Immature natural killer cell (primary cell): Measurements from ENCODE around the gene ADAT1. TPM values are rescaled to one million over a fixed set of nuclear protein-coding genes. Genes with fewer than 3 reads are reported as not detected.
A peak's percentile ranks its signal among the peaks of the same experiment; 100 is the strongest.

Experiments
- DNase-seq, 3 donors: peaks; one replicate each; pipeline ENCODE4 v3.0.0; 2022; ENCODE audit warnings: mixed read lengths in 1 of 3
- H3K27ac Mint-ChIP-seq, 6 donors: one replicate each; pipeline ENCODE4 v1.8.0; 2020; ENCODE audit warnings: mixed read lengths in 6 of 6, mild to moderate bottlenecking in 5 of 6, inconsistent platforms in 4 of 6, moderate library complexity in 3 of 6
- H3K27me3 Mint-ChIP-seq, 3 donors: one replicate each; pipeline ENCODE4 v1.8.0; 2020 to 2021; ENCODE audit warnings: low read depth in 3 of 3, mild to moderate bottlenecking in 3 of 3, mixed read lengths in 3 of 3, moderate library complexity in 3 of 3, inconsistent platforms in 1 of 3
- H3K36me3 Mint-ChIP-seq, 3 donors: one replicate each; pipeline ENCODE4 v1.8.0; 2020; ENCODE audit warnings: mixed read lengths in 3 of 3, inconsistent platforms in 2 of 3, mild to moderate bottlenecking in 2 of 3
- H3K4me1 Mint-ChIP-seq, 2 donors: one replicate each; pipeline ENCODE4 v1.8.0; 2020; ENCODE audit warnings: inconsistent platforms in 2 of 2, mild to moderate bottlenecking in 2 of 2, mixed read lengths in 2 of 2, moderate library complexity in 1 of 2
- H3K4me3 Mint-ChIP-seq, 5 donors: one replicate each; pipeline ENCODE4 v1.8.0; 2020; ENCODE audit warnings: mild to moderate bottlenecking in 5 of 5, mixed read lengths in 5 of 5, inconsistent platforms in 3 of 5, moderate library complexity in 3 of 5
- H3K9me3 Mint-ChIP-seq, 6 donors: one replicate each; pipeline ENCODE4 v1.8.0; 2020; ENCODE audit warnings: mild to moderate bottlenecking in 6 of 6, mixed read lengths in 6 of 6, inconsistent platforms in 4 of 6, moderate library complexity in 3 of 6
- polyA plus RNA-seq, 3 donors: library from polyadenylated mRNA; unstranded; fragments of 300-500 nt; fragmentation: Illumina TruSeq; gene quantifications; one replicate each; pipeline ENCODE4 v1.2.3, GENCODE V29; 2021

ADAT1 gene
- polyA plus RNA-seq, result 10 to 100 TPM; 19.5 to 37.1 (median 34.9) TPM

DNA sequence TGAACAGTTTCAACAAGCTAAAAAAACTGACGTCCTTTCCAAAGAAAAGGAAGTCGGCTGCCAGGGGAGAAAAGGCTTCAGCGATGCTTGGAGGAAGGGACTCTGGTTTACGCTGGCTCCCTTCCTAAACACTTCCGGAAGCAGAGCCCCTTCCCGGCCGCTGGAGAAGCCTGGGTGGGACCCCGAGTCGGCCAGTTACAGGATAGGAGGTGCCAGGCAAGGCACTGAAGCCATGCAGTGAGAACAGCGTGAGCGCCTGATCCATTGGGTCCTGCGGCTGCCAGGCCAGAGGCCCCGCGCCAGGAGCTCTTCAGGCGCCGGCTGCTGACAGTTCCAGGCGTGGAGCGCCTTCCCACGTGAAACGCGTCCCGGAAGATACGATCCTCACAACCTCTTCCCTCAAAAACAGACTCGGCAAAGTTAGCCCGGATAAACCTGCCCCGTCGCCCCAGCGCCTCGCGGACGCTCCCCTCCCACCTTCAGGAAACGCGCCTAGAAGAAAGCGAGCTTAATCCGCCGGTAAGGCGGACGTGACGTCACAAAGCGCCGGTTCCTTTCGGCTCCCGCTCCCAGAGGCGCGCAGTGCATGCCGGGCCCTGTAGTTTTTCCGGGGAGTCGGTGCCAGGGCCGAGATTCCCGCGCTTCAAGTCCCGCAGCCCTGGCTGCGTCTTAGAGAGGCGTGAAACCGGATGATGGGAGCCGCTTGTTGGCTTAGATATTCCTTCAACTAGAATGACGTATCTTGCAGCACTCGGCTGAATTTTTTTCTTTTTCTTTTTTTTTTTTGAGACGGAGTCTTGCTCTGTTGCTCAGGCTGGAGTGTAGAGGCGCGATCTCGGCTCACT, at the start of gene ADAT1:
ADAT1 (minus strand) TSS at position 521 of the 845 bp plus-strand sequence. CDS start 2,482 bp downstream, outside the sequence.
- Mint-ChIP-seq H3K9me3 (no peaks in the 10 kb centered on the region), H3K4me1 (peaks cover 44 to 57% of the 10 kb centered on the region in 2 donors)
- DNase-seq, result peak; percentile 95 to 96 (median 95)

DNA sequence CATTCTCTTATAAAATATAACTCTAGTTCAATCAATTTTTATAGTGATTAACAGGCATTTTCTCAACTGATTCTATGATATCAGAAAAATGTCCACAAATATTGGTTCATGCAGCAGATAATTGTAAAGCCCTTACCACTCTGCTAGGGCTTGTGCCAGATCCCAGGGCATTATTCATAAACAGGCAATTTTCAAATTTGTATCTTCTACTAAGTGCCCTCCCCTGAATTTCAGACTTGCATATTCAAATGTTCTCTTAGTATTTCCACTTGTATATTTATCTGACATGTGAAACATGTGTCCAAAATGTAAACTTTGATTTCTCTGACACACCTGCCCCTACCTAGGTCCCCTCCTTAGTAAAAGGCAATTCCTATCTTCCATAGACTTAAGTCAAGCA, 44.4 kb upstream of the ADAT1 start:
- Mint-ChIP-seq H3K36me3 (no peaks in the 10 kb centered on the region), H3K27me3 (peaks cover 0 to 3% (median 0%) of the 10 kb centered on the region in 3 donors), H3K9me3 (no peaks in the 10 kb centered on the region), H3K4me3 (no peak overlapping the region), H3K27ac (peak overlapping the region in 1 of 6 donors; percentile 1), H3K4me1 (no peaks in the 10 kb centered on the region)
- DNase-seq, result no peak

More for the DNA sequence above, at the start of gene ADAT1:
- Mint-ChIP-seq H3K27me3 (peaks cover 7 to 16% (median 15%) of the 10 kb centered on the region in 3 donors), H3K4me3 (peak within 1 kb of the TSS; percentile 98 to 99 (median 99)), H3K36me3 (peaks cover 9 to 30% (median 14%) of the 10 kb centered on the region in 3 donors), H3K27ac (peak within 1 kb of the TSS; percentile 91 to 99 (median 98))

- peak overlapping the region in 2 of 6 donors; percentile 18 to 29 for H3K27ac Mint-ChIP-seq
- H3K4me1 Mint-ChIP-seq, result peaks cover 9 to 14% of the 10 kb centered on the region in 2 donors
- H3K4me3 Mint-ChIP-seq, result no peak overlapping the region
- H3K36me3 Mint-ChIP-seq, result peaks cover 8 to 22% (median 14%) of the 10 kb centered on the region in 3 donors
- DNase-seq, result no peak
- no peaks in the 10 kb centered on the region for H3K27me3 Mint-ChIP-seq
- no peaks in the 10 kb centered on the region for H3K9me3 Mint-ChIP-seq
Measured at GRCh38 chr16:75660726-75661302, 37.7 kb upstream of the ADAT1 start.

GRCh38 chr16:75660321-75660720, 37.2 kb upstream of the ADAT1 start:
- Mint-ChIP-seq H3K36me3 (peaks cover 9 to 25% (median 16%) of the 10 kb centered on the region in 3 donors), H3K27ac (peak overlapping the region in 3 of 6 donors; percentile 12 to 53 (median 43)), H3K9me3 (no peaks in the 10 kb centered on the region)

GRCh38 chr16:75658175-75658574, 35.1 kb upstream of the ADAT1 start:
- no peak for DNase-seq
- peaks cover 22 to 37% of the 10 kb centered on the region in 2 donors for H3K4me1 Mint-ChIP-seq
- H3K9me3 Mint-ChIP-seq, result no peaks in the 10 kb centered on the region
- no peak overlapping the region for H3K4me3 Mint-ChIP-seq
- peaks cover 15 to 34% (median 22%) of the 10 kb centered on the region in 3 donors for H3K36me3 Mint-ChIP-seq
- no peaks in the 10 kb centered on the region for H3K27me3 Mint-ChIP-seq
- peak overlapping the region in 1 of 6 donors; percentile 26 for H3K27ac Mint-ChIP-seq

More at GRCh38 chr16:75660321-75660720, 37.2 kb upstream of the ADAT1 start:
- no peaks in the 10 kb centered on the region for H3K27me3 Mint-ChIP-seq
- DNase-seq, result no peak
- H3K4me3 Mint-ChIP-seq, result no peak overlapping the region
- peaks cover 9 to 18% of the 10 kb centered on the region in 2 donors for H3K4me1 Mint-ChIP-seq

DNA sequence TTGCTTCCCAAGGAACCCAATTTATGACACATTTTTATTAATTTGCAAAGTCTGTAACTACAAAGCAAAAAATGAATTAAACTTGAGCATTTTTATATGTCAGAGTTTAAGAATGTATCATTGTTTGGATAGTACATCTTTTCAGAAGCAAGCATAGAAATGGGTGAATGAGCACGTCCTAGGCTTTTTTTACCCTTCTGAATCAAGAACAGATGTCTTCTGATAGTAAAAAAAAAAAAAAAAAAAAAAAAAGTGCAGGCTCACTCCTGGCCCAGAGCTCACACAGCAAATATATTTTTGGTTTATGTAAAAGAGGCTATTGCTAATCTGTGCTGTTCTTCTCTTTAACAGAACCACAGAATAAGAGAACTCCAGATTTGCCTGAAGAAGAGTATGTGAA, 30.8 kb upstream of the ADAT1 start:
- peaks cover 3 to 4% (median 3%) of the 10 kb centered on the region in 3 donors for H3K27me3 Mint-ChIP-seq
- peaks cover 51 to 77% of the 10 kb centered on the region in 2 donors for H3K4me1 Mint-ChIP-seq
- peak overlapping the region in 3 of 6 donors; percentile 36 to 61 (median 57) for H3K27ac Mint-ChIP-seq
- no peak for DNase-seq
- peaks cover 15 to 30% (median 22%) of the 10 kb centered on the region in 3 donors for H3K36me3 Mint-ChIP-seq
- no peaks in the 10 kb centered on the region for H3K9me3 Mint-ChIP-seq
- peak overlapping the region in 1 of 5 donors; percentile 69 for H3K4me3 Mint-ChIP-seq

DNA sequence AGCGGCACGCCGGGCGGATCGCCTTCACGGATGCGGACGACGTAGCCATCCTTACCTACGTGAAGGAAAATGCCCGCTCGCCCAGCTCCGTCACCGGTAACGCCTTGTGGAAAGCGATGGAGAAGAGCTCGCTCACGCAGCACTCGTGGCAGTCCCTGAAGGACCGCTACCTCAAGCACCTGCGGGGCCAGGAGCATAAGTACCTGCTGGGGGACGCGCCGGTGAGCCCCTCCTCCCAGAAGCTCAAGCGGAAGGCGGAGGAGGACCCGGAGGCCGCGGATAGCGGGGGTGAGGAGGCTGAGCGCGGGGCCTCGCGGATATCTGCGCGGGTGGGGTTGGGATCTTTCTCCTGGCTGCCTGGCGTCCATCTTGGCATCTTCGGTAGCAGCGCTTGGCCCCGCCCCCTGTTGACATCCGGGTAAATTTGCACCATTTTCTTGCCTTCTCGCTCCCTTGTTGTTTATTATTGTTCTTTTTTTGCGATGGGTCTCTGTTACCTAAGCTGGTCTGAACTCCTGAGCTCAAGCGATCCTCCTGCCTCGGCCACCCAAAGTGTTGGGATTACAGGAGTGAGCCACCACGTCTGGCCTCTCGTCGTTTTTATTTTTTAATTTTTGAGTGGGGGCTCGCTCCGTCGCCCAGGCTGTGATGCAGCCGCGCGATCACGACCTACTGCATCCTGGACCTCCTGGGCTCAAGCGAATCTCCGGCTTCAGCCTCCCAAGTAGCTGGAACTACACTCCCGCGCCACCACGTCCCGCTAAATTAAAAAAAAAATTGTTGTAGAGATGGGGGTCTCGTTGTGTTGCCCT, 25.4 kb upstream of the ADAT1 start:
- H3K4me1 Mint-ChIP-seq, result peaks cover 67 to 76% of the 10 kb centered on the region in 2 donors
- H3K4me3 Mint-ChIP-seq, result peak overlapping the region; percentile 95 to 100 (median 99)
- no peaks in the 10 kb centered on the region for H3K9me3 Mint-ChIP-seq
- DNase-seq, result peak; percentile 82 to 84 (median 83)
- H3K27ac Mint-ChIP-seq, result peak overlapping the region; percentile 96 to 99 (median 98)
- peaks cover 7 to 16% (median 14%) of the 10 kb centered on the region in 3 donors for H3K27me3 Mint-ChIP-seq
- H3K36me3 Mint-ChIP-seq, result peaks cover 6 to 9% (median 8%) of the 10 kb centered on the region in 3 donors

GRCh38 chr16:75647492-75648264, 24.6 kb upstream of the ADAT1 start, which contains the start of the genes KARS1 and TERF2IP:
KARS1 (minus strand) TSS chr16:75647665; CDS start chr16:75647639, 26 bp downstream.
TERF2IP (plus strand) TSS chr16:75647773; CDS start chr16:75647883, 110 bp downstream.
- H3K27ac Mint-ChIP-seq, result peak within 1 kb of the TSS; percentile 96 to 99 (median 98)
- H3K36me3 Mint-ChIP-seq, result peaks cover 6 to 9% (median 8%) of the 10 kb centered on the region in 3 donors
- H3K4me1 Mint-ChIP-seq, result peaks cover 62 to 76% of the 10 kb centered on the region in 2 donors

GRCh38 chr16:75647112-75647491, 24.0 kb upstream of the ADAT1 start:
- Mint-ChIP-seq H3K4me1 (peaks cover 61 to 76% of the 10 kb centered on the region in 2 donors), H3K9me3 (no peaks in the 10 kb centered on the region), H3K36me3 (peaks cover 6 to 9% (median 8%) of the 10 kb centered on the region in 3 donors)

More at GRCh38 chr16:75647492-75648264, 24.6 kb upstream of the ADAT1 start, which contains the start of the genes KARS1 and TERF2IP:
- no peaks in the 10 kb centered on the region for H3K9me3 Mint-ChIP-seq
- peak within 1 kb of the TSS; percentile 98 to 100 (median 99) for H3K4me3 Mint-ChIP-seq
- DNase-seq, result peak; percentile 95 to 96 (median 95)
- H3K27me3 Mint-ChIP-seq, result peaks cover 7 to 16% (median 14%) of the 10 kb centered on the region in 3 donors

DNA sequence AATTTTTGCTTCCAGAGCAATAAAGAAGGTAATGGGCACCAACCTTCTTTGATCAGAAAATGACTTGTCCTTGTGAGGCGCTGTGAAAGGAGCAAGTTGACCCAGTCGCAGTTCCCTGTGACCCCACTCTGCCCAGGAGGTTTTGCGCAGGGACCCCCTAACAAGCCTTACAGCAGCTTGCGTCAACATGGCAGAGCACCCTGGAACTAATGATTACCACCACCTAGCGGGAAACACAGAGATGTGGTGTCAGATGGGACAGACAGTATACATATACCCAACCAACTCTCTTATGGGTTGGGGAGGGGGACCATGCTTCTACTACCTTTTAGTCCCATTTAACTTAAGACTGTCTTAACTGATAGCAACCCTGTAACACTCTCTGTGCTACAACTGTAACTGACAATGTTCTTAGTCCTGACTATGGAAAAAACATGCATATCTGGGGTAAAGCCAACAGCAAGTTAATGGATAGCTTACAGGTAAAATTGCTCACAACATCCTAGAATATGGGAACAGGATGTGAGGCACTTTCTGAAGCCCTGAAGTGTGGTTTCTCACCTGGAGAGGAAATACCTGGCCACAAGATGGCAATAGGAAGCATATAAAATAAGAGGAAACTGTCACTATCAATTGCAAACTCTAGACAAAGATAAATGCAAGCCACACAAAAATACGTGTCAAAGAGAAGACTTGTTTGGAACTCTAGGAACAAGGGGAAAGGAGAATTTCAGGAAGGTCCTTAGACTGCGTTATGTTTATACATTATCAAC, 21.3 kb upstream of the ADAT1 start:
- DNase-seq, result no peak

More at GRCh38 chr16:75647112-75647491, 24.0 kb upstream of the ADAT1 start:
- DNase-seq, result no peak
- Mint-ChIP-seq H3K27ac (peak overlapping the region; percentile 94 to 99 (median 97)), H3K4me3 (peak overlapping the region; percentile 98 to 99 (median 99)), H3K27me3 (peaks cover 7 to 16% (median 14%) of the 10 kb centered on the region in 3 donors)

DNA sequence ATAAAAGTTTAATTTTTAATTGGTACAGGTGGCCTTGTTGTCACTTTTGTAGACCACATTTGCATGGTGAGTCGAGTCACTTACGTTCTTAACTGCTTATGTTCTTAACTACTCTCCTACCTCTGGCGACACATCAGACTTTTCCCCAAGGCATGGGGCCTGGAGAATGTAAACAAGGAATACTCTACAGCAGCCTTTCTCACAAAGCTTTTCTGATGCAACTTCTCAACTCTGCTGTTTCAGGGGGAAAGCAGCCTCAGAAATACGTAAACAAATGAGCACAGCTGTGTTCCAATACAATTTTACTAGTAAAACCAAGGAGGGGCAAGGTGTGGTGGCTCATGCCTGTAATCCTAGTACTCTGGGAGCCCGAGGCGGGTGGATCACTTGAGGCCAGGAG, 17.5 kb upstream of the ADAT1 start:
- Mint-ChIP-seq H3K27me3 (no peaks in the 10 kb centered on the region), H3K27ac (peak overlapping the region in 1 of 6 donors; percentile 67), H3K36me3 (peaks cover 33 to 54% (median 34%) of the 10 kb centered on the region in 3 donors), H3K4me1 (peaks cover 19 to 55% of the 10 kb centered on the region in 2 donors), H3K4me3 (no peak overlapping the region), H3K9me3 (no peaks in the 10 kb centered on the region)
- no peak for DNase-seq

More for the DNA sequence above, 21.3 kb upstream of the ADAT1 start:
- Mint-ChIP-seq H3K9me3 (no peaks in the 10 kb centered on the region), H3K4me3 (peak overlapping the region; percentile 22 to 72 (median 59)), H3K27me3 (peaks cover 4 to 14% (median 10%) of the 10 kb centered on the region in 3 donors), H3K4me1 (peaks cover 36 to 63% of the 10 kb centered on the region in 2 donors), H3K27ac (peak overlapping the region in 5 of 6 donors; percentile 7 to 82 (median 40)), H3K36me3 (peaks cover 19 to 31% (median 26%) of the 10 kb centered on the region in 3 donors)
